ELR (cell line): Measurements from ENCODE around the gene TRPV4.

Source experiments
- DNase-seq: peaks from one replicate; pipeline ENCODE4 v3.0.0-alpha.2; 2015; ENCODE audit warnings: low read depth

Gene TRPV4

DNA sequence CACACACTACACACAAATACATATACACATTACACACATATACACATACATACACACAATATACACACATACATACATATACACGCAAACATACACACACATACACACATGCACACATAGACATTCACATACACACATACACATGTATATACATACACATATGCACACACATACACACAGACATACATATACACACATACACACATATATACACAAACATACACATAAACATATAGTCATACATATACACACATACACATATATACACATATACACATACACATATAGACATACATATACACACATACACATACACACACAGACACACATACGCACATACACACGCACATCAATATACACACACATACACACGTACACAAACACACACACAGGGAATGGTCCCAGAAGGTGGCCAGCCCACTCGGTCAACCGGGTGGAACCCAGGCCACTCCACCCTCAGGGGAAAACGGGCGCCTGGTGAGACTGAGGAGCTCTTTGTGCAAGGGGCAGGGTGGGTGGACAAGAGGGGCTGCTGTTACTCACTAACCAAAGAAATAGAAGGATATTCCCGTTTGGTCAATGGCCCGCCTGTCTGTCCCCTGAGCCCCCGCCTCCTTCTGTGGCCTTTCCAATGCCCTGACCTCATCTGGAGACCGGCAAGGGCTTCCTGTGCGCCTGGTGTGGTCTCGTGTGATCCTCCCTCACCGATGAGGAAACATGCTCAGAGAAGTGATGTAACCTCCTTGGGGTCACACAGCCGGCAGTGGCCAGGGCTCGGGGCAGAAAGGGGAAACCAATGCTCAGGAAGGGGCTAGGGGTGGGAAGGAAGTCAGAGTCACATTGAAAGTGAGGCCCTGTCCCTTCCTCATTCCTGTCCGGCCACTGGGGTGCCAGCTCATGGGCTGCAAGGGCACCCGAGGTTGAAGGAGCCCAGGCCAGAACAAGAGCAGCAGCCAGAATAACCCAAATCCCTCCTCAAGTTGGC lies 5.3 kb downstream of the TRPV4 start:
- DNase-seq = no peak

DNA sequence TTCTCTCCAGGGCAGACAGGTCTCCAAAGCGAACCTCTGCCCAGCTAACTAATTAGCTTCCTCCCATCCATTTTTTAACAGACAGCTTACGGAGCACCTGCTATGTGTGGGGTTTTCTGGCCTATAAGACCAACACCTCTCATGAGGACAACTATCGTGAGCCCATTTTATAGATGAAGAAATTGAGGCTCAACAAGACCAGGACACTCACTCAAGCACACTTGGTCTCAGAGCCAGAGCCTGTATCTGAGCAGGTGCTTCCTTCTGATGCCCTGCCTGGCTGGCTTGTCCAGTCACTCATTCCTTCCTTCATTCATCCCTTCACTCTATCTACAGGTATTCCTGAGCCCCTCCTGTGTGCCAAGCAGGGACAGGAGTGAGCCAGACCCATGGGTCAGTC lies 6.1 kb downstream of the TRPV4 start:
- DNase-seq = no peak

DNA sequence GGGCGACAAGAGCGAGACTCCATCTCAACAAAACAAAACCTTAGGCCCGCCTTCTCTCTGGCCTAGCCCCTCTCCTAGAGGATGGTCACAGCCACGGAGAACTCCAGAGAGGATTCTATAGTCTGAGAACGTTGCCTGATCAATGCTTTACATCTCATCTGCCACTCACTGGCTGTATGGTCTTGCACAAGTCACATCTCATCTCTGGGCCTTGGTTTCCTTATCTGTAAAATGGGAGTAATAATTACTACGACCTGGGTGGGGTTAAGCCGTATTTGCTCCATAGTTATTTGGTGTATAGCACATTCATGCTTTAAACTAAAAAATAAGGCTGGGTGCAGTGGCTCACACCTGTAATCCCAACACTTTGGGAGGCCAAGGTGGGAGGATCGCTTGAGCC lies 8.5 kb downstream of the TRPV4 start:
- no peak for DNase-seq

DNA sequence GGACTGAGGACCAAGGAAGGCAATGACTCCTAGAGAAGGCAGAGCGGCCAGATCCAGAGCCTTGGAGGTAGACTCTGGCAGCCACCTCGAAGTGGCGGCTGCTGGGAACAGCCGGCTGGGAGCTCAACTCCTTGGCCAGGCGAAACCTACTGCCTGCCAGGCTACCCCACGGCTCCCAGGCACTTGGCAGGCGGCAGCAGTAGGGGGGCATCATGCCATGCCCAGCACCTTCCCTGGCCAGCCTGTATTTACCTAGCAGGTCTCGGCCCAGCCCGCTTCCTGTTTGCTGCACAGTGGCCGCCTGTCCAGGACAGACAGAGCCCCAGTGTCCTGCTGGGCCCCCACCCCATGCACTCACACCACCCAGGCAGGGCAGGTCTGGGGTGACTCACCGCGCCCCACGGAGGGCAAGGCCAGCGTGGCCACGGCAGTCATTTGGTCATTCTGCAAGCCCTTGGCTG lies 10.2 kb downstream of the TRPV4 start:
- peak; percentile 29 for DNase-seq

DNA sequence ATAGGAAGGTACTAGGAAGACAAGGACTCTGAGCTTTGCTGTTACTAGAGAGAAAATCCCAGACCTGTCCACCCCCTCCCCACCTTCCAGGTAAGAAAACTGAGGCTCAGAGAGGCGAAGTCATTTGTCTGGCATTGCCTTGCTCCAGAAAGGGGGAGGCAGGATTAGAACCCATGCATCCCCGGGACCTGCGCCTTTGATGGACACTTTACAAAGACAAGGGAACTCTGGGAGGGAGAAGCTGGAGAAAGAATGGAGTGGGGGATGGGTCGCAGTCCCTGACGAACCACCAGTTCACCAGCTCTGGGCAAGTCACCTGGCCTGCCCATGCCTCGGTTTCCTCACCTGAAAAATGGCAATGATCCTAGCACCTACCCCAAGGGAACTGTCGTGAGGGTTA lies 10.8 kb downstream of the TRPV4 start:
- DNase-seq = no peak

DNA sequence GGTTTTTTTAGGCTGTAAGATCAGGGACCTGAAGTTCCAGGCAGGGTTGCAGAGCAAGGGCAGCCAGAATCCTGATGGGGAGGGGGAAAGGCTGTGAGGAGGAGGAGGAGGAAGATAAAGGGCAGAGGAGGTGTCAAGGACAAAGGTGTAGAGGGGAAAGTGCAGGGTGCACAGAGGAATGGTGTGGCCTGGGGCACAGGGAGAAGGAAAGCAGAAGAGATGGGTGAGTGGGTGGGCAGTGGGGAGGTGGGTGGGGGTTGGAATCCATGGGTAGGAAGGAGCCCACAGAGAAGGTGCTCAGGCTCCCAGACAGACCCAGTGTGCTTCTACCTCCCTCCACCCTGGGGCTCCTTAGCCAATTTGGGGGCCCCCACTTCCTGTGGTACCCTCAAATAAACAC lies 11.2 kb downstream of the TRPV4 start:
- no peak for DNase-seq

DNA sequence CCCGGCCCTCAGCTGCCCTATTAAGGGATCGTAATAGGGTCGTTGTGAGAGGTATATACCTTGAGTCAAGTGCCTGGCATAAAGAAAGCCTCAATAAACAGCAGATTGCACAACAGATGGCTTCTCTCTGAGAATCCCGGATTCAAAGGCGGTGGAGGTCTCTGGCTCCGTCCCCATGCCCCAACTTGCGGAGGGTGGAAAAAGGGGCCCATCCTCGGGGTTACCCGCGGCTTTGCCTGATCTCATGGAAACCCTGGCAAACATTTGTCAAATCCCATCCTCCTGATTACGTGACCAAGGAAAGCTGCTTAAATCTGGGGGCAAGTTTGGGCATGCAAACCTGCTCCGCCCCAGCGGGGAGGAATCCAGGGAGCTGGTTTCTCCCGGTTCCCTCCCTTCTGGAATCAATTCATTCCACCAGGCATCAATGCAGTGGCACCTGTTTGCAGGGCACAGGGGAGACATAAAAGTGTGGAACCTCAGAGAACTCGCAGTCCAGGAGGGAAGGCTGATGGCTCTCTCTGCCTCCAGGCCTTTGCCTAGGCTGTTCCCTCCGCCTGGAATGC lies 12.3 kb downstream of the TRPV4 start:
- no peak for DNase-seq

DNA sequence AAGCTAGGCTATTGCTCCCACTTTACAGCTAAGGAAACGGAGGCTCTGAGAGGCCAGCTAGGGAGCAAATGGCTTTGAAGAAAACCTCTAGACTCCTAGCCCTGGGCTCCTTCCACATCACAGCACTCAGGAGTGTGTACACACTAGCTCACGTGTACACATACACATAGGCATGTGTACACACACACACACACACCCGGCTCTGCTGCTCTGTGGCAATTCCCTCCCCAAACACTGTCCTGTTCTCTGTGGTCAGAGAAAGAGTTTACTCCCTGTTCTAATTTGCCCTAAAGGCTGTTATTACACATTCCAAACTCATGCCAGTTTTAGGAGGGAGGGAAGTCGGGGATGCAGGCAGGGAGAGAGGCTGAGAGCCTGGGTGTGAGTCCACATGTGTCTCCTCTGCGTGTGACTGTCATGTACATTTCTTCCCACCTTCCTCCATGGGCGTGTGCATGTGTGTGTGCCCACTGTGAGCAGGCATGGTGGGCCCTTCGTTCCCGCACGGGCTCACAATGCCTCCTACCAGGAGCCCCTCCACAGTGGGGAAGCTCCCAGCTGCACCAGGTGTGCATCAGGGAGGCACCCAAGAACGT lies 14.2 kb downstream of the TRPV4 start:
- DNase-seq = peak; percentile 68

DNA sequence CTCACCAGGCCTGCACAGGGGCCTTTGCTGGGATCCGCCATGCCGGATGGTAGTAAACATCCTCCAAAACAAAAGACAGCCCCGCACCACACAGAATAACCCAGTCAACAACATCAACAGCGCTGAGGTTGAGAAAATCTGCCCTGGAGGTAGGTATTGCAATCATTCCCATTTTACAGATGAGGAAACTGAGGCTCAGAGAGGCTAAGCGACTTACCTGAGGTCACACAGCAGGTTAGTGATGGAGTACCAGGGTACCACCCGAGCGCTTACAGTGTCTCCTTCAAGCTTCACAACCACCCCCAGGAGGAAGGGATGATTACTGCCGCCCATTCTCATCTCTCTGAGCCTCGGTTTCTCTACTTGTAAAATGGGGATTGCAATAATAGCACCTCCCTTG lies 14.9 kb downstream of the TRPV4 start:
- no peak for DNase-seq

DNA sequence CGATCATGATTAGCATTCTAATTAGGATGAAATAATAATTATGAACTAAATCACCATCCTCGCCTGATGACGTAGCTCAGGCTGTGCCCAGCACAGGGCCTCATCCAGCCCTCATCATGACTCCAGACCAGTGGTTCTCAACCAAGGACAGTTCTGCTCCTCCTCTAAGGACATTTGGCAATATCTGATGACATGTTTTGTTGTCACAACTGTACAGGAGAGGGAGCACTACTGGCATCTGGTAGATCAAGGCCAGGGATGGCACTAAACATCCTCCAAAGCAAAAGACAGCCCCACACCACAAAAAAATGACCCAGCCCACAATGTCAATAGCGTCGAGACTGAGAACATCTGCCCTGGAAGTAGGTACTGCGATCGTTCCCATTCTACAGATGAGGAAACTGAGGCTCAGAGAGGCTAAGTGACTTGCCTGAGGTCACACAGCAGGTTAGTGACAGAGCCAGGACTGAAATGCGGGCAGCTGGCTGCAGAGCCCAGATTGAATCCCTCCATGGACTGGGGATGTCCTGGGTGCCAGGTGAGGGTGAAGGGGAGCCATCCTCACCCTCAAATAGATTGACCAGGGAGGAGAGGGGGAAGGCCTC lies 15.5 kb downstream of the TRPV4 start:
- no peak for DNase-seq

DNA sequence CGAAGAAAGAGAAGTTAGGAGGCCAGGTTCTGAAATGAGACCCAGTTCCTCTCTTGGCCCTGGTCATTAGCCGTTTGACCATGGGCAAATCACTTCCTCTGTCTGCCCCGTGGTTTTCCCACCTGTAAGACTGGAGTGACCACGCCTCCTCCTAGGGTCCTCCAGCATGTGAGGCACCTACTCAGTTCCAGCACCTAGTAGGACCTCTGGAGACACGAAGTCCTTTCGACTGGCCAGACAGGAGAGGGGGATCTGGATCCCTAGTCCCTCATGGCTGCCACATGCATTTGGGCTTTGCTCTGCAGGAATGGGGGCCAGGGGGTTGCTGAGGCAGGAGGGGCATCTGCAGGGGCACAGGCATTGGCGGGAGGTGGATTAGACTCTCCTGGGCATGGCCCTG lies 16.3 kb downstream of the TRPV4 start:
- DNase-seq = no peak

DNA sequence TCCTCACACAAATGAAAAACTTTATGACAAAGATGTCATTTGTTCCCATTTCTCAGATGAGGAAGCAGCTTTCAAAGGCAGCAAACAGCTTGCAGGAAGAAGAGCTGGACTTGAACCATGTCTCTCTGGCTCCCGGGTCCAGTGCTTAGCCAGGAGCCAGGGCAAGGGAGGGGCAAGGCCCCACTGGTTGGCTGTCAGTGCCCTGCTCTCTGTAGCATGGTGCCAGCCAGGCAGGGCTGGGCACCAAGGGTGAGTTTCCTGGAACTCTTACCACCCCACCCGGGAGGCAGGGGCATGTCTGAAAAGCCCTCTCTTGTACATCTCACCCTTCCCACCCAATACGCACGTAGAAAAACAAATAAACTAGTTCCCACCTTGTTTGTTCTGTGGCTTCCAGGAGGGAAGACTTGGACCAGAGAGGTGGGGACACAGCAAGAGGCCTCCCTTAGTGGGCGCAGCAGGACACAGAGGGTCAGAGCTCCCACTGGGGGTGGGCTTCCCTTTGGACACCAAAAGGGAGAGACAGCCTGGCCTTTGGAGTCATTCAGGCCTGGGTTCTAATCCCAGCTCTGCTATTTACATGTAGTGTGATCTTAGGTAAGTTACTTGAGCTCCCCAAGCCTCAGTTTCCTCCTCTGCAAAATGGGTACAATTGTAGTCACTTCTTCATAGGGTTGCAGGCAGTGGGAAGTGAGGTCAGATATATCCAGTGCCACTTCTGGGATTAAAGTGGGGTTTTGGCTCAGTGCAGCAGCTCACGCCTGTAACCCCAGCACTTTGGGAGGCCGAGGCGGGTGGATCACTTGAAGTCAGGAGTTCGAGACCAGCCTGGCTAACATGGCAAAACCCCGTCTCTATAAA lies 17.2 kb downstream of the TRPV4 start:
- DNase-seq = no peak

DNA sequence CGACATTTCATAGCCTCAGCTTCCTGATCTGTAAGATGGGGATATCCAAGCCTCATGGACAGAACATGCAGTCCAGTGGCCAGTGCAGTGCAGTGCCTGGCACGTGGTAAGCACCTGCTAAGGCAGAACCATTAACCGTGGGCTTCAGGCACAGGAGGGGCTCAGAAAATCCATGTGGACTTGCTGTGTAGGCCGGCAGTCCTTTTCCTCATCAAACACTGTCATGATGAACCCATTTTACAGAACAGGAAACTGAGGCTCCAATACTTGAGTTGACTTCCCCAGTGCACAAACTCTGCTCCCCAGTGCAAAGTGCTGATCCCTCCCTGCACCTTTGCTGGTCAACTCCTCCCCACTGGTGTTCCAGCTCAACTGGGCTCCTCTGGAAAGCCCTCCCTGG lies 18.0 kb downstream of the TRPV4 start:
- DNase-seq = no peak

DNA sequence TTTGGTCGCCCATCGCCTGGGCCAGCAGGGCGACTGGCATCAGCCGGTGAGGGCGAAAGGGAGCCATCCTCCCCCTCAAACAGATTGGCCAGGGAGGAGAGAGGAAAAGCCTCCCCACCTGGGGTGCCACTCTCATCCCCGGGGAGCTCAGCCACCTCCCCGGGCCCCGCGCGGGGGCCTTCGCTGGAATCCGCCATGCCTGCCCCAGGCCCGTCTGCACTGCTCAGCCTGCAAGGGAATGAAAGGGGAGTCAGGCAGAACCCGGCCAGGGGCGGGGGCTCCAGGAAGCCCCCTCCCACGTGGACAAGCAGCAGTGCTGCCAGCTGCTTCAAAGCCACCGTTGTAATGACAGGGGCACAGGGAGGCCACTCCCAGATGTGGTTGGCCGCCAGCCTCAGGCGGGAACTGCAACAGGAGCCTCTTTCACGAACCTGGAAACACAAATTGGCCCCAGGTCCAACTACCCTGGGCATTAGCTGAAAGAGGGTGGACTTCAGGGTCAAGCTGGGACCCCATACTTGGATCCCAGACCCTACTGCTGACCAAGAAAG lies 18.5 kb downstream of the TRPV4 start:
- DNase-seq = no peak

DNA sequence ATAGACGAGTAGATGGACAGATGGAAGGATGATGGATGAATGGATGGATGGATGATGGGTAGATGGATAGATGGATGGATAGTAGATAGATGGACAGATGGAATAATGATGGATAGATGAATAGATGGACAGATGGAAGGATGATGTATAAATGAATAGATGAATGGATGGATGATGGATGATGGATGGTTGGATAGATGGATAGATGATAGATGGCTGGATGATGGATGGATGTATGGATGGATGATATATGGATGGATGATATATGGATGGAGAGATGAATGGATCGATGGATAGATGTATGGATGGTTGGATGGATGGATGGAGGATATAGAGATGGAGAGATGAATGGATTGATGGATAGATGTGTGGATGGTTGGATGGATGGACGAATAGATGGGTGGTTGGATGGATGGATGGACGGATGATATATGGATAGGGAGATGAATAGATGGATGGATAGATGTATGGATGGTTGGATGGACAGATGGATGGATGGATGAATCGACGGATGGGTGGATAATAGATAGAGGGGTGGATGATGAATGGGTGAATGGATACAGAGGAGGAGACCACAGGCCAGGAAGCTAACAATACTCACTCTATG lies 19.3 kb downstream of the TRPV4 start:
- no peak for DNase-seq

DNA sequence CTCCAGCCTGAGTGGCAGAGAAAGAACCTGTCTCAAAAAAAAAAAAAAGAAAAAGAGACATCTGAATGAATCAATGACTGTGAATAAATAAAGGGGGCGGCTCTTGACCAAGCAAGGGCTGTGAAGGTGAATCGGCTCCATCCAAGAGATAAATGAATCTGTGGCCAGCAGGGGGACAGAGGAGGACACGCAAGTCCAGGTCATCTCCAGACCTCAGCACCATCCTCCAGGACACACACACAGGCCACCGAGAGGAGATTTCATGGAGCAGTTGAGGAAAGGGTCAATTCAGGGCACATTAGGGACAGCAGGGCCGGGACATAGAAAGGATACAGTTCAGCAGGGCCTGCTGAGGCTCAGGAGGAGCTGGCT lies 21.6 kb downstream of the TRPV4 start:
- DNase-seq = peak; percentile 36

DNA sequence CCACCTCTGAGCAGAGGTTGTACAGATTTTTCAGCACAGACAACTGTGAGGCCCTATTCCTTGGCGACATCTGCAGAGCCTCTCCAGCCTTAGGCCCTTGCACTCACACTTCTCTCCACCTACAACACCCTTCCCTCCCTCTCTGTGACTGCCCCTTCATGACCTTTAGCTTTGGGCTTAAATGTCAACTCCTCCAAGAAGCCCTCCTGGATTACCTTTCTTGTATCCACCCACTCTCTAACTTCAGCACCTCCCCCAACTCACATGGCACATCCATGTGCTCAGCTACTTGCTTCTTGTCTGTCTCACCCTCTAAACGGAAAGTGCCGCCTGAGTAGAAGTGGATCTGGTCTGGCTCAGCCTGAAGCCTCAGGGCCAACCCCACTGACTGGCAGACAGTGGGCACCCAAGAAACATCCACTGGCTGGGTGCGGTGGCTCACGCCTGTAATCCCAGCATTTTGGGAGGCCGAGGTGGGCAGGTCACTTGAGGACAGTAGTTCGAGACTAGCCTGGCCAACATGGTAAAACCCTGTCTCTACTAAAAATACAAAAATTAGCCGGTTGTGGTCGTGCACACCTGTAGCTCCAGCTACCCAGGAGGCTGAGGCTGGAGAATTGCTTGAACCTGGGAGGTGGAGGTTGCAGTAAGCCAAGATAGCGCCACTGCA lies 22.1 kb downstream of the TRPV4 start:
- no peak for DNase-seq

DNA sequence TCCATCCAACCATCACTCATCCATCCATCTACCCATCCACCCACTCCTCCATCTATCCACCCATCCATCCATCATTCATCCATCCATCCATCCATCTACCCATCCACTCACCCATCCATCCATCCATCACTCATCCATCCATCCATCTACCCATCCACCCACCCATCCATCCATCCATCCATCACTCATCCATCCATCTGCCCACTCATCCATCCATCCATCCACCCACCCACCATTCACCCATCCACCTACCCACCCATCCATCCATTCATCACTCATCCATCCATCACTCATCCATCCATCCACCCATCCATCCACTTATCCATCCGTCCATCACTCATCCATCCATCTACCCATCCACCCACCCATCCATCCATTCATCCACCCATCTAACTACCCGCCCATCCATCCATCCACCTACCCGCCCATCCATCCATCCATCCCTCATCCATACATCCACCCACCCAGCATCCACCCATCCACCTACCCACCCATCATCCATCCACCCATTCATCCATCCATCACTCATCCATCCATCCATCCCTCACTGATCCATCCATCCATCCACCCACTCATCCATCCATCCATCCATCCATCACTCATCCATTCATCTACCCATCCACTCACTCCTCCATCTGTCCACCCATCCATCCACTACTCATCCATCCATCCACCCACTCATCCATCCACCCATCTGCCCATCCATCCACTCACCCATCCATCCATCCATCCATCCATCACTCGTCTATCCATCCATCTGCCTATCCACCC lies 24.1 kb downstream of the TRPV4 start:
- DNase-seq = no peak

DNA sequence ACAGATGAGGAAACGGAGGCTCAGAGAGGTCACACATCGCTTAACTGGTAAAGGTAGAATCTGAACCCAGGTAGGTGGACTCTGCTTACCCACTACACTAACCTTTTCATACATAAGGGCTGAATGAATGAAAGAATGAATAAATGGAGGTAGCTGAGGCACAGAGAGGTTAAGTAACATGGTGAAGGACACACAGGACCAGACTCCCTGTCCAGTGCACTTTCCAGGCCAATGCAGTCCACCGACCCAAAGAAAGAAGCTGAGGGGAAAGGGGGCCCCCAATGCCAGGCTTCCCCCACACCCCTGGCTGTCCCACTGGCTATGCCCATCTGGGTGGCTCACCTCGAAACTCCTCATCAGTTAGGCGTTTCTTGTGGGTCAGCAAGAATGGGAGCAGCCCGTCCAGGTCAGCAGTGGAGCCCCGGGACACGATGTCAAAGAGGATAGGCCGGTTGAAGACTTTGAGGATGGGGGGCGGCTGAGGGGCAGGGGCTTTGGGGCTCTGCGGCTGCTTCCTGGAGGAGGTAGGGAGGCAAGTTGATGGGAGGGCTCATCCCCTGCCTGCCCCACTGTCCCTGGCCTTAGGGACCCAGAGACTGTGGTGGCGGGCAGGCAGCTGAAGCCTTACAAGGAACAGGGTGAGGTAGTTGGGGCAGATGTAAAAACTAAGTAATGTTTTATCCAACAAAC lies 25.1 kb downstream of the TRPV4 start:
- DNase-seq = no peak
